Measurements from ENCODE around the gene CCNK. TPM values are rescaled to one million over a fixed set of nuclear protein-coding genes. Genes with fewer than 3 reads are reported as not detected.

Gene CCNK
- total RNA-seq, 4 donors from 2014 or later: 17.4 to 43.2 (median 34.4) TPM

DNA sequence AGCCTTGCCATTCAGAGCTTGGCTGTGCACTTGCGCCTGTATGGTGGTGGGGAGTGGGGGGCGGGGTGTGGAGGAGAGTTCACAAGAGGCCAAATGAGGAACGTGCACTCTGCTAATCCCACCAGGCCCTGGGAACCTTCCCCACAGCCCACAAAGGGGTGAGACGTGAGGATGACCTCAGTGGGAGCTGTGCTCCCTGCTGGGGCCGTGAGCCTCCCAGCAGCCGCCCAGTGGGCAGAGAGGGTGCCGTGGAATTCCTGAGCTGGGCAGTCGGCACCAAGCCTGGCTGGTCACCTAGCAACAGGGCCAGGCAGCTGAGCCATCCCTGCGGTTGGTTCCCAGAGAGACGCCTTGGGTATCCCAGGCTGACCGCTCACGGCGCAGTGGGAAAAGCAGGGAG, 53.7 kb downstream of the CCNK start:
- intact Hi-C loops (cut with DNase I; ENCODE audit: low total_unique reads): no loop called here
- Histone ChIP-seq H3K36me3 (no peaks in the 10 kb centered on the region), H3K27me3 (no peaks in the 10 kb centered on the region), H3K4me3 (no peak overlapping the region), H3K9me3 (no peaks in the 10 kb centered on the region), H3K27ac (peak overlapping the region; percentile 64 to 85), H3K4me1 (peaks cover 13 to 34% of the 10 kb centered on the region in 2 donors)
- DNase-seq: peak in 1 of 2 donors; percentile 46
- no peak for TF ChIP-seq POLR2A (IDR thresholded peaks at IDR 0.05)
- TF ChIP-seq, protein P1, sequence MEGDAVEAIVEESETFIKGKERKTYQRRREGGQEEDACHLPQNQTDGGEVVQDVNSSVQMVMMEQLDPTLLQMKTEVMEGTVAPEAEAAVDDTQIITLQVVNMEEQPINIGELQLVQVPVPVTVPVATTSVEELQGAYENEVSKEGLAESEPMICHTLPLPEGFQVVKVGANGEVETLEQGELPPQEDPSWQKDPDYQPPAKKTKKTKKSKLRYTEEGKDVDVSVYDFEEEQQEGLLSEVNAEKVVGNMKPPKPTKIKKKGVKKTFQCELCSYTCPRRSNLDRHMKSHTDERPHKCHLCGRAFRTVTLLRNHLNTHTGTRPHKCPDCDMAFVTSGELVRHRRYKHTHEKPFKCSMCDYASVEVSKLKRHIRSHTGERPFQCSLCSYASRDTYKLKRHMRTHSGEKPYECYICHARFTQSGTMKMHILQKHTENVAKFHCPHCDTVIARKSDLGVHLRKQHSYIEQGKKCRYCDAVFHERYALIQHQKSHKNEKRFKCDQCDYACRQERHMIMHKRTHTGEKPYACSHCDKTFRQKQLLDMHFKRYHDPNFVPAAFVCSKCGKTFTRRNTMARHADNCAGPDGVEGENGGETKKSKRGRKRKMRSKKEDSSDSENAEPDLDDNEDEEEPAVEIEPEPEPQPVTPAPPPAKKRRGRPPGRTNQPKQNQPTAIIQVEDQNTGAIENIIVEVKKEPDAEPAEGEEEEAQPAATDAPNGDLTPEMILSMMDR (IDR thresholded peaks at IDR 0.05): no peak

DNA sequence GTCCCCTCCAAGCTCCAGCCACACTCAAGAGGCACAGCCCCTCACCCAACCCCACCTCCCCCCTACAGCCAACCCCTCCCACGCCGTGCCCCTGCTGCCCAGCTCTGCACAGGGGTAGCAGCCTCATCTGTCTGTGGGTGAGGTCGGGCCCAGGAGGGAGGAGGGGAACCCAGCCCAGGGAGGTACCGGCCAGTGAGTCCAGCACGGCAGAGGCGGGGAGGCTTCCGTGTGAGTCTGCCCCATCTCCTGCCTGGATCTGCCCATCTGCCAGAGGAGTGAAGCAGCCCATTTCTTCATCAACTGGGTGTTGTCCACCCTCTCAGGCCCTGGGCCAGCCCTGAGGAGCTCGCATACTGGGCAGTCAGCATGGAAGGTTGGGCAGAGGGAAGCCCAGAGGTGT, 54.2 kb downstream of the CCNK start:
- no peaks in the 10 kb centered on the region for H3K27me3 ChIP-seq
- H3K36me3 ChIP-seq: no peaks in the 10 kb centered on the region
- peak overlapping the region; percentile 64 to 85 for H3K27ac ChIP-seq
- intact Hi-C loops (cut with DNase I; ENCODE audit: low total_unique reads): no loop called here
- H3K9me3 ChIP-seq: no peaks in the 10 kb centered on the region
- no peak overlapping the region for H3K4me3 ChIP-seq
- TF ChIP-seq POLR2A (IDR thresholded peaks at IDR 0.05): no peak
- TF ChIP-seq, protein P1 (IDR thresholded peaks at IDR 0.05): no peak
- H3K4me1 ChIP-seq: peaks cover 13 to 34% of the 10 kb centered on the region in 2 donors
- DNase-seq: no peak

DNA sequence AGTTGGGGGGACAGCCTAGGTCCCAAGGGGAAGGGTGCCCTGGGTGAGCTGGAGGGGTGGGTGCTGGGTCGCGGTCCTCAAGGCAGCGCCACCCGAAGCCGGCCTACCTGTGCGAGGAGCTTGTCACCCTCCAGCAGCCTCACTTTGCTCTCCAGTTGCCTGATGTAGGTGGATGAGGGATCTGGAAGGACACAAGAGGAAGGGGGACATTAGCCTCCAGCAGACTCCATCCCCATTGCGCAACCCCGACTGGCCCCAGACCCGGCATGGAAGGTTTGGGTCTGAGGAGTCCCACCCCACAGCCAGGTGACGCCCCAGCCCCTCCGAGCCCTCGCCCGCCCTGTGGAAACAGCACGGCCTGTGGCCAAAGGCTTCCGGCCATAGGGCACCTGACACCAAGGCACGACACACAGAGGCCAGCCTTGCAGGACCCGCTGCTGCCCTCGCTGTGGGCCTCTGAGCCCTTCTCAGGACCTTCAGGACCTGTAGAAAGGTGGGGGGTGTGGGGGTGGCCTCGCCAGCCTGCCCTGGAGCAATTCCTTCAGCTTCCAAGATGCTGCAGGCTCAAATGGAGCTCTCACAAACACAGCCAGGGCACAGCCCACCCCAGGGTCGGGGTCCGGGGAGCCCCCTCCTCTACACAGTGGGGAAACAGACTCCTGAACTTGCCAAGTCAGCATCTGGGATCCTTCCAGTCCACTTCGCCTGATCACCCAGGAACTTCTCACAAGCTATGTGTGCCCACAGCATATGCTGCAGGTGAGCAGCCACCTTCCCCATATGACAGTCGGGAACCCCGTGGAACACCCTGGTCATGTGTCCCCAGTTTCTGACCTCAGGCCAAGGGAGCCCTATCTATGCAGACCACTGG, 54.9 kb downstream of the CCNK start:
- Histone ChIP-seq H3K4me3 (no peak overlapping the region), H3K4me1 (peaks cover 16 to 30% of the 10 kb centered on the region in 2 donors), H3K27ac (peak overlapping the region; percentile 69 to 85), H3K36me3 (no peaks in the 10 kb centered on the region), H3K27me3 (no peaks in the 10 kb centered on the region), H3K9me3 (no peaks in the 10 kb centered on the region)
- no peak for TF ChIP-seq POLR2A (IDR thresholded peaks at IDR 0.05)
- TF ChIP-seq, protein P1 (IDR thresholded peaks at IDR 0.05): no peak
- no peak for DNase-seq
- intact Hi-C loops (cut with DNase I; ENCODE audit: low total_unique reads): no loop called here

DNA sequence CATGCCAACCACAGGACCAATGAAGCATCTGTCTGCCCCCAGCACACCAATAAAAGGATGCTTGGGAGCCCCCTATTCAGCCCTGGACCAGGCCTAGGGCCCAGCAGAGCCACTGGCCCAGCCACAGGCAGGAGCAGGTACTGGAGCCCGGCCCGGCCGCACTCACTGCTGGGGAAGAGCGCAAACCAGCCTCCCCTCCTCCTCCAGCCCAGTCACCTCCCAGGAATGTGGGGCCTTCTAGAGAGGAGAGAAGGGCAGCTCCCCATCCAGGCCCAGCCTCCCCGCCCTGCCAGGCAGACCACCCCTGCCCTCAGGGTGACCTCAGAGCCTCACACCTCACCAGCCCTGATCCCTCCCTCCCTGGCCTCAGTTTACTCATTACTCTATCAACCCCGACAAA, 56.2 kb downstream of the CCNK start:
- H3K4me1 ChIP-seq: peaks cover 16 to 30% of the 10 kb centered on the region in 2 donors
- intact Hi-C loops (cut with DNase I; ENCODE audit: low total_unique reads): no loop called here
- no peaks in the 10 kb centered on the region for H3K36me3 ChIP-seq
- no peaks in the 10 kb centered on the region for H3K27me3 ChIP-seq
- peak; percentile 77 to 82 for DNase-seq
- H3K4me3 ChIP-seq: no peak overlapping the region
- H3K27ac ChIP-seq: peak overlapping the region; percentile 69 to 85
- no peaks in the 10 kb centered on the region for H3K9me3 ChIP-seq
- no peak for TF ChIP-seq POLR2A (IDR thresholded peaks at IDR 0.05)
- TF ChIP-seq, protein P1 (IDR thresholded peaks at IDR 0.05): peak in 1 of 4 experiments; percentile 24

DNA sequence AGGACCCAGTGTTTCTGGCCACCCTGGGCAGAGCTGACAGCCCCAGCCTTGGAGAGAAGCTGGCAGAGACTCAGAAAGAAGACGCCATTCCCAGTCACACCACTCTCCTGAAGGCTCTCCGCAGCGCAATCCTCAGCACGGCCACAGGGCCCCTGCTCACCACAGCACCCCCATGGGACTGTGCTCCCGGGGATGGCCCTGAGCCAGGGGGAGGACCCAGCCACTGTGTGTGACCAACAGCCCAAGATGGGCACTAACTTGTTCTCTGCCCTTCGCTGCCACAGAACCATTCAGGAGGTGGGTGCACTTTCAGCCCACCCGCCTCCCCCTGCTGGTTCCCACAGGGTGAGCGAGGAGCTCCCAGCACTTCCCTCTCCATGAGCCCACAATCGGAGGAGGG, 57.1 kb downstream of the CCNK start:
- no peak for TF ChIP-seq POLR2A (IDR thresholded peaks at IDR 0.05)
- TF ChIP-seq, protein P1 (IDR thresholded peaks at IDR 0.05): peak in 2 of 4 experiments; percentile 3 to 19
- H3K4me1 ChIP-seq: peaks cover 16 to 30% of the 10 kb centered on the region in 2 donors
- no peaks in the 10 kb centered on the region for H3K27me3 ChIP-seq
- intact Hi-C loops (cut with DNase I; ENCODE audit: low total_unique reads): no loop called here
- peak overlapping the region; percentile 69 to 85 for H3K27ac ChIP-seq
- no peak overlapping the region for H3K4me3 ChIP-seq
- no peaks in the 10 kb centered on the region for H3K9me3 ChIP-seq
- DNase-seq: no peak
- H3K36me3 ChIP-seq: no peaks in the 10 kb centered on the region

Data from uterus (tissue), 4 donors.